ENCODE measurements around the gene GALNT15.

DNA sequence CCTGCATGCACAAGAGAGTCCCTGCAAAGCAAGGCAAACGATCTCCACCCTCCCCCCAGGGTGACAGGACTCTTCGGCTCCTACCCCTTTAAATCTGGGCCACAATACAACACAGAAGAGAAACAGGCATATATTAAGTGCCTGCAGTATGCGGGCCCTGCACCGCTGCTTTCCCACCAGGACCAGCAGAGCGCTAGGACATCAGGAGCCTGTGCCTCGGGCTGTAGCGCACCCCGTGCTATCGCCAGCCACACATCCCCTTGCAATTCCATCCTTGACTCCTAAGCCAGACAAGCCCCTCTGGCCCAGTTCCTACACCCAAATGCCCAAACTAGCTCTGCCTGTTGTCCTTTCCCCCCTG, 4.1 kb downstream of the GALNT15 start:
- TF ChIP-seq, protein P1, sequence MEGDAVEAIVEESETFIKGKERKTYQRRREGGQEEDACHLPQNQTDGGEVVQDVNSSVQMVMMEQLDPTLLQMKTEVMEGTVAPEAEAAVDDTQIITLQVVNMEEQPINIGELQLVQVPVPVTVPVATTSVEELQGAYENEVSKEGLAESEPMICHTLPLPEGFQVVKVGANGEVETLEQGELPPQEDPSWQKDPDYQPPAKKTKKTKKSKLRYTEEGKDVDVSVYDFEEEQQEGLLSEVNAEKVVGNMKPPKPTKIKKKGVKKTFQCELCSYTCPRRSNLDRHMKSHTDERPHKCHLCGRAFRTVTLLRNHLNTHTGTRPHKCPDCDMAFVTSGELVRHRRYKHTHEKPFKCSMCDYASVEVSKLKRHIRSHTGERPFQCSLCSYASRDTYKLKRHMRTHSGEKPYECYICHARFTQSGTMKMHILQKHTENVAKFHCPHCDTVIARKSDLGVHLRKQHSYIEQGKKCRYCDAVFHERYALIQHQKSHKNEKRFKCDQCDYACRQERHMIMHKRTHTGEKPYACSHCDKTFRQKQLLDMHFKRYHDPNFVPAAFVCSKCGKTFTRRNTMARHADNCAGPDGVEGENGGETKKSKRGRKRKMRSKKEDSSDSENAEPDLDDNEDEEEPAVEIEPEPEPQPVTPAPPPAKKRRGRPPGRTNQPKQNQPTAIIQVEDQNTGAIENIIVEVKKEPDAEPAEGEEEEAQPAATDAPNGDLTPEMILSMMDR (IDR thresholded peaks at IDR 0.05) = no peak
- TF ChIP-seq POLR2A (IDR thresholded peaks at IDR 0.05) (no peak), EP300 (IDR thresholded peaks at IDR 0.05) (no peak)

Measured in tibial nerve (tissue), 4 donors.